ENCODE measurements around the gene LPP. TPM values are rescaled to one million over a fixed set of nuclear protein-coding genes. Genes with fewer than 3 reads are reported as not detected.

The LPP gene
- total RNA-seq, 2 experiments from 2014 or later: 27.5 to 31.8 TPM

DNA sequence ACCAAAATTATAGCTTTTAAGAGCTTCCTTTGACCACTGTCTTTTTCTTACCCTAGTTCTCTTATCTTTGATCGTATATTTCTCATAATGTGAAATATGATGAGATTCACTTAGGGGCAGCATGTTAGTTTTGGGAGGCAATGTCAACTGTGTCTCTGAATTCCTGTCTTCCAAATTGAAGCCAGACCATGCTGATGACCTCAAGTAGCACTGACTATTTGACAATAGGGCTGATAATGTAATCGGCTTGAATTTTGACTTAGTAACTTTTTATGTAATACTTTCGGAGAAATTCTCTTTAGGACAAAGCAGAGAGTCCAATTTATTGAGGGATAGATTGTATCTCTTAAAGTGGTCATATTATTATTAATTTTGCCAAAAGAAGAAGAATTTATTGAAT, 722.4 kb downstream of the LPP start:
- Mint-ChIP-seq H3K36me3 (ENCODE audit: low read depth) (peaks cover 22% of the 10 kb centered on the region), H3K27me3 (ENCODE audit: low read depth) (no peaks in the 10 kb centered on the region), H3K4me1 (ENCODE audit: low read depth) (peaks cover 8% of the 10 kb centered on the region), H3K4me3 (no peak overlapping the region), H3K27ac (no peak overlapping the region), H3K9me3 (no peaks in the 10 kb centered on the region)
- CTCF ChIA-PET: no interaction called here
- no peak for DNase-seq
- intact Hi-C loops (cut with micrococcal nuclease): no loop called here

- CTCF ChIA-PET: no interaction called here
- Mint-ChIP-seq H3K4me3 (no peak overlapping the region), H3K9me3 (no peaks in the 10 kb centered on the region), H3K27me3 (ENCODE audit: low read depth) (no peaks in the 10 kb centered on the region), H3K4me1 (ENCODE audit: low read depth) (peaks cover 8% of the 10 kb centered on the region), H3K36me3 (ENCODE audit: low read depth) (peaks cover 27% of the 10 kb centered on the region), H3K27ac (no peak overlapping the region)
- DNase-seq: no peak
- intact Hi-C loops (cut with micrococcal nuclease): no loop called here
These were observed 723.4 kb downstream of the LPP start for GRCh38 chr3:188877381-188877780.

DNA sequence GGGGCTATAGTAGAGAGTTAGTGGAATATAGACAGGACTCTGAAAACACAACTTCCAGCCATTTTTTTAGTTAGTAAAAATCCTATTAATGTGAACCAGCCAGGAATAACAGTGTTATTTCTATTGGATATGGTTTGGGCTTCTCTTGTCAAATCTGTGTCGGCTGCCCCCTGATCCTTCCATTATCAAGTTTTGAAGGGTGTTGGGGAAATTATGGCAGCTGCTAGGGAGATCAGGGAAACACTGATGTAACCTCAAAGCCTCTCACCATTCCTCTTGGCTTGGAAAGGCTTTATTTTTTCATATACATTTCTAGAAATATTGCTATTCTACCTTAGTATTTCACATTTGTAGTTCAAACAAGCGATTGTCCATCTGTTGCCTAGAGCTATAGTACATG, 724.1 kb downstream of the LPP start:
- Mint-ChIP-seq H3K4me1 (ENCODE audit: low read depth) (peaks cover 8% of the 10 kb centered on the region), H3K9me3 (no peaks in the 10 kb centered on the region), H3K27ac (no peak overlapping the region), H3K27me3 (ENCODE audit: low read depth) (no peaks in the 10 kb centered on the region), H3K36me3 (ENCODE audit: low read depth) (peaks cover 27% of the 10 kb centered on the region), H3K4me3 (no peak overlapping the region)
- CTCF ChIA-PET: no interaction called here
- no peak for DNase-seq
- intact Hi-C loops (cut with micrococcal nuclease): no loop called here

- no peaks in the 10 kb centered on the region for H3K9me3 Mint-ChIP-seq
- no peaks in the 10 kb centered on the region for H3K27me3 Mint-ChIP-seq (ENCODE audit: low read depth)
- H3K4me3 Mint-ChIP-seq: no peak overlapping the region
- no peak for DNase-seq
- peaks cover 15% of the 10 kb centered on the region for H3K36me3 Mint-ChIP-seq (ENCODE audit: low read depth)
- H3K27ac Mint-ChIP-seq: no peak overlapping the region
- H3K4me1 Mint-ChIP-seq (ENCODE audit: low read depth): peaks cover 3% of the 10 kb centered on the region
- CTCF ChIA-PET: interaction anchor here (0.6 to 1.4 kb wide), 4 partner anchors 10 to 427 kb away, joined by 3 to 6 read pairs (median 3); no protein-coding TSS in a partner anchor
- intact Hi-C loops (cut with micrococcal nuclease): no loop called here
These were observed 728.1 kb downstream of the LPP start for GRCh38 chr3:188881954-188882641.

DNA sequence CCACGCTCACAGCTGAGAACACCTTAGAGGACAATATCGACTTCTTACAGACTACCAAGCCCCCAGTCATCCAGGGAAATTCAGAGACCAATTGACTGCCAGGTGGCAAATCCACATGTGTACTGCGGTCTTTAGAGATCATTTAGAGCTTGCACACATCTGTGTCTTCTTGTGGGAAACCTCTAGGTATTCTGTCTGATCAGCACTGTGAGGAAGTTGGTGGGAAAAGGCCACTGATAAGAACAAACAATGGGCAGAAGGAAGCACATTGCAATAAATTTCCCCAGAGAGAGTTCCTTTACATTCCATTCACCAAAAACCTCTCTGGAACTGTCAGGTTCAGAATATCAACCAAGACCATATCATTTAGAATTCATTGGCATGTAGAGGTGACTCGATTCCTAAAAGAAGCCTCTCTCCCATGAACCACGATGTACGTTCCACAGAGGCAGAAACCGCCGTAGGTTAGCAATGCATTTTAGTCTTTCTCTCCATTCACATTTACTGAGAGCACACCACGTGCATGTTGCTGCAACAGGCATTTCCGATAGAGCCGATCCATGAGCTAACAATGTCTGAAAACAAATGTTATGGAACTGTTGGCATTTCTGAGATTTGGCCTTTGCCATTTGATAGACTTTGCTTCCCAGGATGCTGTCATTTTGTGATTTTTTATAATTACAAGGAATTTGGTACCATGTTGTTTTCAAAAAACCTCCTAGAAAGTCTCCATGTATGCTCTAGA, 730.5 kb downstream of the LPP start:
- CTCF ChIA-PET: interaction anchor here (0.9 kb wide), 1 partner anchor 70 kb away, joined by 3 read pairs; no protein-coding TSS in a partner anchor
- intact Hi-C loops (cut with micrococcal nuclease): no loop called here
- no peak for DNase-seq
- Mint-ChIP-seq H3K36me3 (ENCODE audit: low read depth) (peaks cover 14% of the 10 kb centered on the region), H3K4me3 (no peak overlapping the region), H3K9me3 (no peaks in the 10 kb centered on the region), H3K4me1 (ENCODE audit: low read depth) (peaks cover 3% of the 10 kb centered on the region), H3K27ac (no peak overlapping the region), H3K27me3 (ENCODE audit: low read depth) (no peaks in the 10 kb centered on the region)

GRCh38 chr3:188888321-188889053, 734.5 kb downstream of the LPP start:
- intact Hi-C loops (cut with micrococcal nuclease): no loop called here
- Mint-ChIP-seq H3K36me3 (ENCODE audit: low read depth) (no peaks in the 10 kb centered on the region), H3K4me3 (no peak overlapping the region), H3K4me1 (ENCODE audit: low read depth) (peaks cover 5% of the 10 kb centered on the region), H3K9me3 (no peaks in the 10 kb centered on the region), H3K27ac (no peak overlapping the region), H3K27me3 (ENCODE audit: low read depth) (no peaks in the 10 kb centered on the region)
- CTCF ChIA-PET: interaction anchor here (0.7 kb wide), 1 partner anchor 57 kb away, joined by 4 read pairs; no protein-coding TSS in a partner anchor
- no peak for DNase-seq

DNA sequence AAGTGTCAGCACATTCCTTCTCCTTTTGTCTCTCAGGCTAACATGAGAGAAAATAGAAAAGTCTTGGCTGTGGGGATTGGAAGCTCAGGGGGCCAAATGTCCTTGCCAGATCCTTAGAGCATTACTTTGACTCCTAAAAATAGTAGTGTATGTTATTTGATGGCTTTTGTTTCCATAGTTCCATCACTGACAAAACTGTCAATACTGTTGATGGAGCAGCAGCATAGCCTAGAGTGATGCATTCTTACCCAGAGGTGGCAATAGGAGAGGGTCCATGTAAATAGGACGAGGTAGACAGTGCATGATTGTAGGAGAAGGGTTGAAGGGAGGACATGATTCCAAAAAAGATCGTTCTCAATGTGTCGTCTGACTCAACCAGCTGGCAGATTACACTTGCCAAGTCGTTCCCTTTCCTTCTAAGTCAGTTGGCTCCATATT, 735.1 kb downstream of the LPP start:
- Mint-ChIP-seq H3K4me3 (no peak overlapping the region), H3K27ac (no peak overlapping the region), H3K27me3 (ENCODE audit: low read depth) (no peaks in the 10 kb centered on the region), H3K9me3 (no peaks in the 10 kb centered on the region), H3K4me1 (ENCODE audit: low read depth) (peaks cover 5% of the 10 kb centered on the region), H3K36me3 (ENCODE audit: low read depth) (no peaks in the 10 kb centered on the region)
- CTCF ChIA-PET: interaction anchor here (0.7 kb wide), 1 partner anchor 56 kb away, joined by 4 read pairs; no protein-coding TSS in a partner anchor
- no peak for DNase-seq
- intact Hi-C loops (cut with micrococcal nuclease): no loop called here

GRCh38 chr3:188890572-188891270, 736.8 kb downstream of the LPP start:
- Mint-ChIP-seq H3K27me3 (ENCODE audit: low read depth) (no peaks in the 10 kb centered on the region), H3K4me1 (ENCODE audit: low read depth) (peaks cover 5% of the 10 kb centered on the region), H3K9me3 (no peaks in the 10 kb centered on the region), H3K36me3 (ENCODE audit: low read depth) (no peaks in the 10 kb centered on the region), H3K27ac (no peak overlapping the region), H3K4me3 (no peak overlapping the region)
- intact Hi-C loops (cut with micrococcal nuclease): no loop called here
- CTCF ChIA-PET: interaction anchor here (0.6 to 1.1 kb wide), 2 partner anchors 8 to 10 kb away, joined by 3 read pairs; no protein-coding TSS in a partner anchor
- DNase-seq: no peak

DNA sequence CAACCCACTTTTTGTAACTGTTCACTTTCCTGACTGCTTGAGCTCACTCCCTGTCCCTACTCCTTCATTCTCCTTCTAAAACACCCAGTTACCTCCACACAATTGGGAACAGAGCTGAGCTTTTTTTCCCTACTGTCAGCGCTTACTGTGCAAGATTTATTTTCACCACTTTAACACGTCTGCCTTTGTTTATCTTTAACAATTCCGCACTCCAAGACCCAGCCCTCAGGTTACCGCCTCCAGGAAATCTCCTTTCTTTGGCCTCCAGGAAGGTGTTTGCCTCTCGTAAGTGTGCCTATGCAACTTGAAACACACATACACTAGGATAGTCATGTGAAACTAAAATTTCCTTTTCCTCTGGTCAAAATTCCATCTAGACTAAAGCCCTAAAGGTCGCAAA, 745.9 kb downstream of the LPP start:
- no peaks in the 10 kb centered on the region for H3K27me3 Mint-ChIP-seq (ENCODE audit: low read depth)
- intact Hi-C loops (cut with micrococcal nuclease): no loop called here
- H3K4me3 Mint-ChIP-seq: no peak overlapping the region
- no peaks in the 10 kb centered on the region for H3K9me3 Mint-ChIP-seq
- peaks cover 8% of the 10 kb centered on the region for H3K4me1 Mint-ChIP-seq (ENCODE audit: low read depth)
- no peaks in the 10 kb centered on the region for H3K36me3 Mint-ChIP-seq (ENCODE audit: low read depth)
- CTCF ChIA-PET: no interaction called here
- no peak for DNase-seq
- H3K27ac Mint-ChIP-seq: no peak overlapping the region

DNA sequence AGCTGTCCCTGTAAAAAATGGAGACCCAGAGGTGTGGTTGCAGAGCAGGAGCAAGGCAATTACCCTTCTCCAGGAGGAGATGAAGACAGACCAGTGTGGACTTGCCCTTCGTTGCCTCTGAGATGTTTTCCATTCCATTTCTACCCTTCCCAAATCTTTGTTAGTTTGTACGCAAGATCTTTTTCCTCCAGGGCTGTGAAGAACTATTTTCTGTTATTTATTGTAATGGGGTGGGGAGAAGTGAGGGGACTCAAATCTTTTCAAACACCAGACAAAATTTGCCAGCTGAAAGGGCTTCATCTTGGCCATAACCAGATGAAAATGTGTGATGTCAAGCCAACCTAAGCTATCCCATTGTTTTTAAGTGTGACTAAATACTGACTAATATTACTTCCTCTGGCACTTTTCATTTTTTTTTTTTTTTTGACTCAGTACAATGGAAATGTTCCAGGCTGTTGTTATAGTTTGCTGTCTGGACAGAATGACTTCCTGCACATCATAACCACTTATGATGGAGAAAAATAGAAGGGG, 746.5 kb downstream of the LPP start:
- H3K27me3 Mint-ChIP-seq (ENCODE audit: low read depth): no peaks in the 10 kb centered on the region
- intact Hi-C loops (cut with micrococcal nuclease): no loop called here
- CTCF ChIA-PET: no interaction called here
- peaks cover 8% of the 10 kb centered on the region for H3K4me1 Mint-ChIP-seq (ENCODE audit: low read depth)
- H3K36me3 Mint-ChIP-seq (ENCODE audit: low read depth): no peaks in the 10 kb centered on the region
- no peak overlapping the region for H3K27ac Mint-ChIP-seq
- H3K4me3 Mint-ChIP-seq: no peak overlapping the region
- no peaks in the 10 kb centered on the region for H3K9me3 Mint-ChIP-seq
- DNase-seq: no peak

DNA sequence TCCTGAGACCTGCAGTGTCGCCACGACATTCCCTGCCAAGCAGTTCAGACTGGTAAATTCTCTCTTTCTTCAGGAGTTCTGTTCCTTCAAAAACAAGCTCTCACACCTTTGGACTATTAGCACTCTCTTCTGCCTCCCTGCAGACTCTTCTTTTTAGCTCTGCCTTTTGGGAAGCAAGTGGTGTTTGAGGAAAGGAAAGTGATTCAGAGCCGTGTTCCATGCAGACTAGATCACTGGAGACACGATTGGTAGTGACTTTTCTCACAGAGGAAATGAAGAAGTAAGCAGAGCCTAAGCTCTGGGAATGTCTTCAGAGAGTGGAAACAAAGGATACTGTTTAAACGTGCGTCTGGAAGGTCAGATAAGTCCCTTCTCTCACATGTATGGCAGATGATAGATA, 747.2 kb downstream of the LPP start:
- CTCF ChIA-PET: interaction anchor here (0.5 kb wide), 1 partner anchor 237 kb away, joined by 4 read pairs; no protein-coding TSS in a partner anchor
- Mint-ChIP-seq H3K4me1 (ENCODE audit: low read depth) (peaks cover 8% of the 10 kb centered on the region), H3K4me3 (no peak overlapping the region), H3K36me3 (ENCODE audit: low read depth) (no peaks in the 10 kb centered on the region), H3K27me3 (ENCODE audit: low read depth) (no peaks in the 10 kb centered on the region), H3K27ac (no peak overlapping the region), H3K9me3 (no peaks in the 10 kb centered on the region)
- intact Hi-C loops (cut with micrococcal nuclease): no loop called here
- DNase-seq: no peak

All from activated naive CD4-positive, alpha-beta T cell treated with anti-CD3 and anti-CD28 coated beads for 36 hours (primary cell).